HG03558 (cell line): ENCODE data around the gene SMIM5.

Experiments used
- ATAC-seq: cut with Tn5 transposase; IDR thresholded peaks from one replicate; pipeline ENCODE4 v1.9.1; 2021; ENCODE audit warnings: moderate number of reproducible peaks; ENCODE audit not compliant: unreplicated experiment; ENCODE audit errors: extremely low read depth

SMIM5 gene

DNA sequence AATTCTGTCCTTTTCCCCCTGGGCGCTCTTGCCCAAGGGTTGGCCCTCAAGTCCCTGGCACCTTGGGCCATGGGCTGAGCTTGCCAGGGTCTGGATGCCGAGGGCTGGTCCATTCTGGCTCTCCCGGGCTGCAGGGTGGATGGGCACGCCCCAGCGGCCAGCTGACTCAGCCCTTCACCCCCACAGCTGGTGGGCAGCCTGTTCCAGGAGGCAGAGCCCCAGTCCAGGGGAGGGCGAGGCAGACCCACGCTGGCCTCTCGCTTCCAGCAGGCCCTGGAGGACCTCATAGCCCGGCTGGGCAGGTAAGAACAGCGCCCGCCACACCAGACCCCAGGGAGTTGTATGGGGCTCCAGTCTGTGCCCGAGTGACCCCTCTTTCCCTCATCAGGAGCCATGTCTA, 30.6 kb upstream of the SMIM5 start:
- no peak for ATAC-seq

DNA sequence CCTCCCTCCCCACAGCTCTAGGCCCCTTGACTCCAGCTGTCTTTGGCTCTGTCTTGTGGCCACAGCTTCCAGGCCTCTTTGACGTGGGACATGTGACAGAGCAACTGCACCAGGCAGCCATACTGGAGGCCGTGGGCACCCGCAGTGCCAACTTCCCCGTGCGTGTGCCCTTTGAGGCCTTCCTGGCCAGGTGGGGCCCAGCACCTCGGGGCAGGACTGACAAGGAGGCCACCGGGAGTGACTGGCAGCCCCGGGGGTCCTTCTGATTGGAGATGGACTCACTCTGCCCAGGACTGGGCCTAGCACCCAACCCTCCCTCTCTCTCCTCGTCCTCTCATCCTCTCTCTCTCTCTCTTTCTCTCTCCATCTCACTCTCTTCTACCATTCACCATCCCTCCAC, 30.1 kb upstream of the SMIM5 start:
- no peak for ATAC-seq

DNA sequence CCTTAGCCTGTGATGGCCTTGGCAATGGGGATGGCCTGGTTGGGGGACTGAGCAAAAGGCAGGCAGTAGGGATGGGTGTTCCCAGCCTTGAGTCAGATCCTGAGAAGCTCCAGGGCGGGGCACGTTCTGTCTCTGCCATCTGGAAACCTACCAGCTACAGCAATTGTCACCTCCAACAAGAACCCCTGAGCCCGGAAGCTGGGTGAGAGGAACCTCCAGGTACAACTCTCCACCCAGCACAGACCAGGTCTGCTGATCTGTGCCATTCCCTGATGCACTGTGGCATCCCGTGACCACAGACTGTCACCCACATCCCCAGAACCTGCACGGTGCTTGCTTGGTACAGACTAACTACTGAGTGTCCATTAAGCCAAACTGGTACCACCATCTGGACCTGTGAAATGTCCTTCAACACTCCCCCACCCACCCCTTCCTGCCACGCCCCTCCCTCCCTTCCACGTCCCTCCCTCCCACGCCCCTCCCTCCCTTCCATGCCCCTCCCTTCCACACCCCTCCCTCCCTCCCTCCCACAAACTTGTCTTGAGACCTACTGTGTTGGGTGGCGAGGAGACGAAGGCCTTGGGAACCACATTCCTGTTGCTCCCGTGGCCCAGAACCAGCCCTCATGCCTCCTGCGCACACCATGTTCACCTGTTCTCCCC, 29.1 kb upstream of the SMIM5 start:
- no peak for ATAC-seq

DNA sequence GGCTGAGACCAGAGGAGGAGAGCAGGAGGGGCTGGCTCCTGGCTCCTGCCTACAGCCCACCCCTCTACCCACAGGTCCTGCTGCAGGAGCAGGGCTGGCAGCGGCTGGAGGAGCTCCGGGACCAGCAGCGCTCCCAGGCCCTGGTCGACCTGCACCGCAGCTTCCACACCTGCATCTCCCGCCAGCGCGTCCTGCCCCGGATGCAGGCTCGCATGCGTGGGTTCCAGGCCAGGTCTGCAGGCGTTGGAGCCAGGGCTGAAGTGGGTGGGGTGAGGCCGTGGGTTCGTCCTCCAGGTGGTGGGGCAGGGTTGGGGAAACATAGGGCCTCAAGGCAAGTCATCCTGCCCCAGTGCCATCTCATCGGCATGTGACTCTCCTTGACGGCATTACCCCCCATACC, 27.4 kb upstream of the SMIM5 start:
- ATAC-seq, result no peak

GRCh38 chr17:75607086-75607485, 26.1 kb upstream of the SMIM5 start:
- no peak for ATAC-seq

- ATAC-seq, result no peak
These were observed 22.9 kb upstream of the SMIM5 start for GRCh38 chr17:75610103-75610984.

DNA sequence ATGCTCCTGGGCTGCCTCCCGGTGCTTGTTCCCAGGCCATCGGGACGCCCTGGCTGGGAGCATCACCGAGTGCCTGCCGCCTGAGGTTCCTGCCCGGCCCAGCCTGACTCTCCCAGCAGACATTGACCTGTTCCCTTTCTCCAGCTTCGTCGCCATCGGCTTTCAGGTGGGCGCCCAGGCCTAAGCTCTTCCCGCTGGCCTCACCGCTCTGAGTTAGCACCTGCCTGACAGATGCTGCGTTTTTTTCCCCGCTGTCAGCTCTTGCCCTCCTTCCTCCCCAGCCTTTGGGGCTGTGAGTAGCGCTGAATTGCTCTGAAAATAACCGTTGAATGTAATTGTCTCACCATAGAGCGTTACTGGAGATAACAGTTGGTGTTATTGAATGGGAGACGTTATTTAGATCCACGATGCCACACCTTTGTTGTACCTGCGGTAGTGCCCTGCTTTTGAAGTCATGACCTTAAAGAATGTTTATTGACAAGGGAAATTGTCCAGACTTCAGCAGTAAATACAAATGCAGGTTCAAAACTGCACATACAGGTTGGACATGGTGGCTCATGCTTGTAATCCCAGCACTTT, 21.3 kb upstream of the SMIM5 start:
- ATAC-seq, result no peak

GRCh38 chr17:75612906-75613626, 20.2 kb upstream of the SMIM5 start:
- ATAC-seq, result no peak

GRCh38 chr17:75614006-75614405, 19.2 kb upstream of the SMIM5 start:
- ATAC-seq, result no peak

GRCh38 chr17:75614556-75615270, 18.5 kb upstream of the SMIM5 start:
- no peak for ATAC-seq

GRCh38 chr17:75615301-75615700, 17.9 kb upstream of the SMIM5 start:
- no peak for ATAC-seq

DNA sequence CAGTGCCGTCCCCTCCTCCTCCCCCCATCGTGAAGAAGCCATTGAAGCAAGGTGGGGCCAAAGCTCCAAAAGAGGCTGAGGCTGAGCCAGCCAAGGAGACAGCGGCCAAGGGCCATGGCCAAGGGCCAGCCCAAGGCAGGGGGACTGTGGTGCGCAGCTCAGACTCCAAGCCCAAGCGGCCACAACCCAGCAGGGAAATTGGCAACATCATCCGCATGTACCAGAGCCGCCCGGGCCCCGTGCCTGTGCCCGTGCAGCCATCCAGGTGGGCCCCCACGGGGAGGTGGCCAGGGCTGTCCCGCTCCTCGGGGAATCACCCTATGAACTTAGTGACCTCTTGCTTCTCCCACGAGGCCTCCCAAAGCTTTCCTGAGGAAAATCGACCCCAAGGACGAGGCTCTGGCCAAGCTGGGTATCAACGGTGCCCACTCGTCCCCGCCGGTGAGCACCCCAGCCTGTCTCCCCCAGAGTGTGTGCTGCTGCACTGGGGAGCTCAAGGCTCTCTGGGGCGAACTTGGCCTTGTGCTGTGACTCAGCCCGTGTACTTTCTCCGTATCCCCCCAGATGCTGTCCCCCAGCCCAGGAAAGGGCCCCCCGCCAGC, 16.6 kb upstream of the SMIM5 start:
- ATAC-seq, result no peak

- no peak for ATAC-seq
These were observed 16.0 kb upstream of the SMIM5 start for GRCh38 chr17:75617218-75617617.

DNA sequence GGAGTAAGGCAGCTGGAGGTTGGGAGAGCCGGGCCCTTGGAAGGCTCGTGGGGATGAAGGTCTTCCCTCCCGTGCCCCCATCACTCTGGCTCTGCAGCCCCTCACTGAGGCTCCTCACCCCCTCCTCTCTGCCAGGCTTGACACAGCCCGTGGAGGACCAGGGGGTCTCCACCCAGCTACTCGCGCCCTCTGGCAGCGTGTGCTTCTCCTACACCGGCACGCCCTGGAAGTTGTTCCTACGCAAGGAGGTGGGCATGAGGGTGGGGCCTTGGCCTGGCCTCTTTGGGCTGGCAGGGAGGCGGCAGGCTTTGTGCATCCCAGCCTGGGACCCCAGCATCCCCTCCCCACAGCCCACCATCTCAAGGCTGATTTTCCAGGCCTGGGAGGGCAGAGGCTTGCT, 15.6 kb upstream of the SMIM5 start:
- ATAC-seq, result no peak

- ATAC-seq, result no peak
These were observed 13.5 kb upstream of the SMIM5 start for GRCh38 chr17:75619506-75620431.

DNA sequence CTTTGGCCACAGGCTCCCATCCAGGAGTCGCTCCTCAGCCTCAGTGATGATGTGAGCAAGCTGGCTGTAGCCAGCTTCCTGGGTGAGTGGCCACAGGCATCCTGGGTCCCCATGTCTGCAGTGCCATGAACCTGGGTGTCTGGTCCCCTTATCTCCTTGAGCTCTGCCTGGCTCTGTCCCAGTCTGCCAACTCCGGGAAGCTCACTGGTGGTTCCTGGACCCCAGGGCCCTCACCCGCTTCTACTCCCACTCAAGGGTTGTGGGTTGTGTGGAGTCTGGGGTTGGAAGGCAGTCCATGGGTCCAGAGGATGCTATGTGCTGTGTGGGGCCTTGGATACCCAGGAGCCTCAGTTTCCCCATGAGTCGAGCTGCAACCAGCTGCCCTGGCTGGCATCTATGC, 11.7 kb upstream of the SMIM5 start:
- no peak for ATAC-seq

DNA sequence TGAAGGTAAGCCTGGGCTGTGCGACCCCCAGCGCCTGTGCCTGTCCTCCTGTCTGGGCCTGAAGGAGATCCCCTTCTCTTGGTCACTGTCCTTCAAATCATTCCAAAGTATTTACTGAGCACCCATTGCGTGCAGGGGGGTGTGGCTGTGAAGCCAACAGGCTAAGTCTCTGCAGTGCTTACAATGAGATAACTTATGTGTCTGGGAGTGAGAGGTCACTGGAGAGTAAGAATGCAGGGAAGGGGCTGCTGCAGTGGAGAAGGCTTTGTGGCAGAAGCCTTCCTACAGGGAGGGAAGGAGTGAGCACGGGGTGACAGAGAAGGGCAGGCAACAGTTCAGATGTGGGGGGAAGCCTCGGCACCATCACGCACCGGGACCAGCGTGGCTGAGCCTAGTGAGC, 11.2 kb upstream of the SMIM5 start:
- ATAC-seq, result no peak

- ATAC-seq, result no peak
These were observed 10.4 kb upstream of the SMIM5 start for GRCh38 chr17:75622771-75623273.

- ATAC-seq, result no peak
These were observed 9.8 kb upstream of the SMIM5 start for GRCh38 chr17:75623386-75623785.
